ENCODE measurements around the gene SHC3. TPM values are rescaled to one million over a fixed set of nuclear protein-coding genes. Genes with fewer than 3 reads are reported as not detected.

SHC3 gene
- total RNA-seq, 1 donor from 2014 or later: 0.85 TPM

- no peaks in the 10 kb centered on the region for H3K4me1 ChIP-seq
- no peaks in the 10 kb centered on the region for H3K9me3 ChIP-seq
- no peak for DNase-seq (ENCODE audit: low spot score in 2 of 2)
- no peak overlapping the region for H3K27ac ChIP-seq
- H3K36me3 ChIP-seq: no peaks in the 10 kb centered on the region
- no peaks in the 10 kb centered on the region for H3K27me3 ChIP-seq
- H3K4me3 ChIP-seq: no peak overlapping the region
- TF ChIP-seq CTCF (IDR thresholded peaks at IDR 0.05): no peak
- intact Hi-C loops (cut with DNase I): no loop called here
These were observed 129.0 kb downstream of the SHC3 start for GRCh38 chr9:89049646-89050045.

- DNase-seq (ENCODE audit: low spot score in 2 of 2): no peak
- Histone ChIP-seq H3K4me3 (no peak overlapping the region), H3K27me3 (no peaks in the 10 kb centered on the region), H3K4me1 (no peaks in the 10 kb centered on the region), H3K9me3 (no peaks in the 10 kb centered on the region), H3K36me3 (no peaks in the 10 kb centered on the region), H3K27ac (no peak overlapping the region)
- intact Hi-C loops (cut with DNase I): no loop called here
- TF ChIP-seq CTCF (IDR thresholded peaks at IDR 0.05): no peak
These were observed 130.0 kb downstream of the SHC3 start for GRCh38 chr9:89048616-89049015.

- no peak for DNase-seq (ENCODE audit: low spot score in 2 of 2)
- Histone ChIP-seq H3K27me3 (no peaks in the 10 kb centered on the region), H3K4me3 (no peak overlapping the region), H3K36me3 (no peaks in the 10 kb centered on the region), H3K9me3 (no peaks in the 10 kb centered on the region), H3K27ac (no peak overlapping the region), H3K4me1 (no peaks in the 10 kb centered on the region)
- intact Hi-C loops (cut with DNase I): no loop called here
- no peak for TF ChIP-seq CTCF (IDR thresholded peaks at IDR 0.05)
These were observed 131.0 kb downstream of the SHC3 start for GRCh38 chr9:89047667-89048066.

- DNase-seq (ENCODE audit: low spot score in 2 of 2): no peak
- H3K4me1 ChIP-seq: no peaks in the 10 kb centered on the region
These were observed 131.8 kb downstream of the SHC3 start for GRCh38 chr9:89046832-89047231.

GRCh38 chr9:89044881-89045280 is 133.7 kb downstream of the SHC3 start:
- Histone ChIP-seq H3K27ac (no peak overlapping the region), H3K4me3 (no peak overlapping the region), H3K9me3 (no peaks in the 10 kb centered on the region), H3K27me3 (no peaks in the 10 kb centered on the region), H3K4me1 (no peaks in the 10 kb centered on the region), H3K36me3 (no peaks in the 10 kb centered on the region)
- DNase-seq (ENCODE audit: low spot score in 2 of 2): no peak
- intact Hi-C loops (cut with DNase I): no loop called here
- TF ChIP-seq CTCF (IDR thresholded peaks at IDR 0.05): no peak

More at GRCh38 chr9:89046832-89047231, 131.8 kb downstream of the SHC3 start:
- H3K27ac ChIP-seq: no peak overlapping the region
- no peak overlapping the region for H3K4me3 ChIP-seq
- H3K36me3 ChIP-seq: no peaks in the 10 kb centered on the region
- H3K27me3 ChIP-seq: no peaks in the 10 kb centered on the region
- TF ChIP-seq CTCF (IDR thresholded peaks at IDR 0.05): no peak
- H3K9me3 ChIP-seq: no peaks in the 10 kb centered on the region
- intact Hi-C loops (cut with DNase I): no loop called here

- no peak overlapping the region for H3K4me3 ChIP-seq
- H3K36me3 ChIP-seq: no peaks in the 10 kb centered on the region
- H3K4me1 ChIP-seq: no peaks in the 10 kb centered on the region
- H3K27me3 ChIP-seq: no peaks in the 10 kb centered on the region
- intact Hi-C loops (cut with DNase I): no loop called here
- no peaks in the 10 kb centered on the region for H3K9me3 ChIP-seq
- no peak overlapping the region for H3K27ac ChIP-seq
- TF ChIP-seq CTCF (IDR thresholded peaks at IDR 0.05): no peak
- no peak for DNase-seq (ENCODE audit: low spot score in 2 of 2)
These were observed 134.5 kb downstream of the SHC3 start for GRCh38 chr9:89044104-89044503.

All from ascending aorta (tissue), 2 donors.